Measurements from ENCODE around the gene KRT32.

DNA sequence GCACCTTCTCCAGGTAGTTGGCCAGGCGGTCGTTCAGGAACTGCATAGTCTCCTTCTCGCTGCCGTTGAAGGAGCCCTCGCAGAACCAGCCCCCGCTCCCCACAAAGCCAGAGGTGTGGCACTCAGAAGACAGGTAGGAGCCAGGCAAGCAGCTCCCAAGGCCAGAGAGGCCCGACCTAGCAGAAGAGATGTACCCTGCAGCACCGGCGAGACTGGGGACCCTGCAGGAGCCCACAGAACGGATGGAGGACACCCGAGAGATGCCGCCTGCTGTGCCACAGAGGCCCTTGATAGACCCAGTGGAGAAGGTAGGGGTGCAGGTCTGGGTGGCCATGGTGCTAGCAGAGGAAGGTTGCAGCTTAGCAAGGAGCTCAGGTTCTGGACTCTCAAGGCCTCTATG is 22.3 kb upstream of the KRT32 start, which contains the start of gene KRT36:
- no peak for TF ChIP-seq POLR2A (IDR thresholded peaks at IDR 0.05)
- no peak for TF ChIP-seq CTCF (IDR thresholded peaks at IDR 0.05)
